ENCODE results near the gene UBE2C.

DNA sequence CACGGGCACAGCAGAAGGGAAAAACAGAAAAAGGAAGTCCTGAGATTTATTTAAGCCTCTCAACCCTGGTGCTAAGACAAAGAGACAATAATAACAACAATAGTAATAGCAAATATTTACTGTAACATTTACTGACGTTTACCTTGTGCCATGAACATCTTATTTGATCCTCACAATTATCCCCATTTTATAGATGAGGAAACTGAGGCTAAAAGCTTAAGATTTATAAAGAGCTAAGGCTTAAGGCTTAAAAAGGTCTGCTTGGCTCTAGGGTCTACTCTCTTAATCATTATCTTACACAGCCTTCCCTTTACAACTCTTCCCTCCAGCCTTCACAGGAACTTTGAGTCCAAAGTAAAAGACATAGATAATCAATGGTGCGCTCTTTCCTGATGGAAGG lies 24.1 kb upstream of the UBE2C start:
- TF ChIP-seq POLR2A (IDR thresholded peaks at IDR 0.05; ENCODE audit: low read length): no peak
- no peak for TF ChIP-seq GATA1 (IDR thresholded peaks at IDR 0.05; ENCODE audit: low read depth, low read length)
